Kidney (tissue), 14 donors: ENCODE results near the gene ZFP36L1. TPM values are rescaled to one million over a fixed set of nuclear protein-coding genes. Genes with fewer than 3 reads are reported as not detected.

ENCODE experiments used
- DNase-seq, 5 donors: peaks; one replicate each; pipeline ENCODE4 v3.0.0-alpha.2; 2013 to 2020
- FAIRE-seq: peaks from 2 replicates; lab custom pipeline; 2012; peaks lifted over from hg19 to GRCh38; lab: Jason Lieb, UNC
- H3K27ac ChIP-seq, 2 donors: one replicate each; pipeline ENCODE4 v1.7.0; 2013; ENCODE audit warnings: low read depth in 2 of 2, low read length in 2 of 2, inconsistent platforms in 1 of 2
- H3K27me3 ChIP-seq: one replicate; pipeline ENCODE4 v1.7.1; 2013; ENCODE audit warnings: low read length, inconsistent platforms; ENCODE audit not compliant: control insufficient read depth, insufficient read depth
- H3K36me3 ChIP-seq, 3 donors: one replicate each; pipeline versions ENCODE4 v1.7.0 to v1.7.1; 2013; ENCODE audit warnings: low read length in 3 of 3, control low read depth in 1 of 3, inconsistent platforms in 1 of 3; ENCODE audit not compliant: insufficient read depth in 3 of 3, control insufficient read depth in 2 of 3
- H3K4me1 ChIP-seq, 3 donors: one replicate each; pipeline versions ENCODE4 v1.7.0 to v1.7.1; 2013; ENCODE audit warnings: low read length in 3 of 3, inconsistent platforms in 1 of 3, low read depth in 1 of 3; ENCODE audit not compliant: control insufficient read depth in 2 of 3, insufficient read depth in 2 of 3
- H3K4me3 ChIP-seq, 3 donors: one replicate each; pipeline versions ENCODE4 v1.7.0 to v1.8.1; 2013; ENCODE audit warnings: low read length in 3 of 3, control low read depth in 1 of 3, inconsistent platforms in 1 of 3
- H3K9ac ChIP-seq, 3 donors: one replicate each; pipeline versions ENCODE4 v1.7.0 to v1.7.1; 2013; ENCODE audit warnings: low read length in 3 of 3, control low read depth in 1 of 3, inconsistent platforms in 1 of 3
- H3K9me3 ChIP-seq, 3 donors: one replicate each; pipeline versions ENCODE4 v1.7.0 to v1.7.1; 2013; ENCODE audit warnings: low read length in 3 of 3, control low read depth in 1 of 3, inconsistent platforms in 1 of 3; ENCODE audit not compliant: control insufficient read depth in 2 of 3, insufficient read depth in 1 of 3
- intact Hi-C: fragments of 100-400 bp; cut with DNase I; formaldehyde crosslinking; loops from one replicate; pipeline ENCODE4 v1.11.1; 2022
- polyA plus RNA-seq: library from polyadenylated mRNA; stranded (reverse); fragments of 350-450 nt; fragmentation: Illumina TruSeq; extraction: RNeasy Lipid Tissue Mini Kit (QIAGEN cat#74804); gene quantifications from one replicate; pipeline ENCODE4 v1.2.3, GENCODE V29; 2014; ENCODE audit warnings: low read depth, low replicate concordance; ENCODE audit not compliant: insufficient read depth
- total RNA-seq: library from RNA; stranded (reverse); fragmentation: NEBNext Ultra II Directional; extraction: Animal tissue kit (Norgen Biotek cat#: 25700); gene quantifications from one replicate; pipeline ENCODE4 v1.2.1, GENCODE V29; 2021
- TF ChIP-seq, protein P1 (sequence below): IDR thresholded peaks from 3 replicates; pipeline ENCODE4 v1.5.1; 2012; ENCODE audit warnings: mild to moderate bottlenecking, moderate library complexity, borderline replicate concordance; ENCODE audit not compliant: insufficient read depth; ENCODE audit errors: extremely low read depth
- donor health status: control.
- donor health status: control.
- donor health status: control.
- donor health status: control.
- donor health status: control.
- donor health status: DM: yes; HTN: yes; CAD: no.
- donor health status: Normal renal cell carcinoma (clear cell type).

Gene ZFP36L1
- total and polyA plus RNA-seq, 2 donors from 2014 or later, result 73.3 to 289 TPM

DNA sequence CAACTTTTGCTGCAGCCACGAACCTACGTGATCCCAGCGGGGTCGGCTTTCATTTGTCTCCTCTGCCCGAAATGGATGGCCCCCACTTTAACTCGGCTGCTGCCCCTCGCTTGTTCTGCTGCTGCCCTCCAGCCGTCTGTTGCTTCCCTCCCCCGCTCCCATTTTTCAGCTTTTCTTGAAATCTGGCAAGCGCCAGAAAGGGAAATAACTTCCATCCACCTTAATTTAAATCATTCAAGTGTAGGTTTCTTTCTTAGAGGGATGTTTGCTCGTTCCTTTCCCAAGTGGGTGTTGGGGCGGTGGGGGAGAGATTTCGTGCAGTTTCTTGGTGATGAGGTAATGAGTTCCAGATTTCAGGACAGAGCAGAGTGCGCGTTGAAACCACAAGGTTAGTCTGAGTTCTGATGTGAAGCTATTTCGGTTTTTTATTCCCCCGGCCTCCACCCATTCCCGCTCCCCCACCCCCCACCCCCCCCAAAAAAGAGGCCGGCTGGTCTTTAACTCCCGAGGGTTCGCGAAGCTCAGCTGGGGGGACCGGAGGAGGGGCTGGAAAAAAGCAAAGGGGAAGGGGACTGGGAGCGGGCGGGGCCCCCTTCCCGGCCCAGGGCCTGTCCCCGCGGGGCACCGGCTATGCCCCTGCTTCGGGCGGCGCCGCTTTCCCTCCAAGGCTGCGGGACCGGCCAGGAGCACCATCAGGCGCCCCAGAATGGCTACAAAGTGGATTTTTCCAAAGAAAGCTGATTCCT, 2.2 kb upstream of the ZFP36L1 start:
- Histone ChIP-seq H3K4me1 (peaks cover 0 to 9% (median 7%) of the 10 kb centered on the region in 3 donors), H3K9me3 (no peaks in the 10 kb centered on the region), H3K27me3 (no peaks in the 10 kb centered on the region), H3K27ac (peak overlapping the region; percentile 100), H3K36me3 (peaks cover 0 to 18% (median 0%) of the 10 kb centered on the region in 3 donors), H3K4me3 (peak overlapping the region; percentile 67 to 89 (median 81)), H3K9ac (peak overlapping the region; percentile 83 to 99 (median 95))
- no peak for FAIRE-seq
- intact Hi-C loops, result loop anchor here (10.0 kb wide), 1 partner anchor 250 kb away; no protein-coding TSS in a partner anchor
- TF ChIP-seq, protein P1, sequence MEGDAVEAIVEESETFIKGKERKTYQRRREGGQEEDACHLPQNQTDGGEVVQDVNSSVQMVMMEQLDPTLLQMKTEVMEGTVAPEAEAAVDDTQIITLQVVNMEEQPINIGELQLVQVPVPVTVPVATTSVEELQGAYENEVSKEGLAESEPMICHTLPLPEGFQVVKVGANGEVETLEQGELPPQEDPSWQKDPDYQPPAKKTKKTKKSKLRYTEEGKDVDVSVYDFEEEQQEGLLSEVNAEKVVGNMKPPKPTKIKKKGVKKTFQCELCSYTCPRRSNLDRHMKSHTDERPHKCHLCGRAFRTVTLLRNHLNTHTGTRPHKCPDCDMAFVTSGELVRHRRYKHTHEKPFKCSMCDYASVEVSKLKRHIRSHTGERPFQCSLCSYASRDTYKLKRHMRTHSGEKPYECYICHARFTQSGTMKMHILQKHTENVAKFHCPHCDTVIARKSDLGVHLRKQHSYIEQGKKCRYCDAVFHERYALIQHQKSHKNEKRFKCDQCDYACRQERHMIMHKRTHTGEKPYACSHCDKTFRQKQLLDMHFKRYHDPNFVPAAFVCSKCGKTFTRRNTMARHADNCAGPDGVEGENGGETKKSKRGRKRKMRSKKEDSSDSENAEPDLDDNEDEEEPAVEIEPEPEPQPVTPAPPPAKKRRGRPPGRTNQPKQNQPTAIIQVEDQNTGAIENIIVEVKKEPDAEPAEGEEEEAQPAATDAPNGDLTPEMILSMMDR, result no peak
- peak; percentile 71 to 90 (median 86) for DNase-seq

DNA sequence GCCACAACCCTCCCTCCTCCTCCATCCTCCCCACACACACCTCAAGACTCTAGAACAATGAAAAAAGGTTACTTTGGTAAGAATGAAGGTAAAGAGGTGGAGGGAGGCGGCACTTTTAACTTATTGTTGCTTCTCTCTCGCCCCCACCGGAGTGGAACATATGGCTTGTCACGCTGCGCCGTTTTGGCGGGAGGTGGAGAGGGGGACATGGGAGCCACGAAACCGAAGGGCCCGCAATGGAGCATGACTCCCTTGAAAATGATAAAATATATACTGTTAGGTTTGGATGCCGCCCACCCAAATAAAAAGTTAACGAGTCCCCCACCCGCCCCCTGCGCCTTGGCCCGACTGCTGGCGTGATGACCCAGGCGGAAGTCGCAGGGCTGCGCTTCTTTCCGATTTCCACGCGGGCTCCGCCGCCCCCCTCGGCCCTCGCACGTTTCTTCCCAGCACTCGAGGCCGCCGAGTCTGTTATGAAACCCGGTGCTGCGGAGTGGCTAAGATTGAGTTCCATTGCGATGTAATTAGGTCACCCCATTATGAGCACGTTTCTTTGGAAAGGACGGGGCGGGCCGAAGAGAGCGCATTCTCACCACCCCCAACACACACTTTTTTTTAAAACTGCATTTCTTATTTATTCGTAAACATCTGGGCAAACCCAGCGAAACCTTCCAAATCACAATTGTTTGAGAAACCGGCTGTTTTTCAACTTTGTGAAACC, 1.4 kb upstream of the ZFP36L1 start:
- Histone ChIP-seq H3K4me1 (peaks cover 0 to 11% (median 7%) of the 10 kb centered on the region in 3 donors), H3K9me3 (no peaks in the 10 kb centered on the region), H3K27me3 (no peaks in the 10 kb centered on the region), H3K36me3 (peaks cover under 1 to 25% (median 1%) of the 10 kb centered on the region in 3 donors), H3K27ac (peak overlapping the region; percentile 100), H3K9ac (peak overlapping the region; percentile 83 to 99 (median 84)), H3K4me3 (peak overlapping the region; percentile 54 to 89 (median 81))
- intact Hi-C loops, result loop anchor here (10.0 kb wide), 1 partner anchor 249 kb away; no protein-coding TSS in a partner anchor
- DNase-seq, result peak; percentile 64 to 97 (median 88)
- no peak for FAIRE-seq
- TF ChIP-seq, protein P1, result no peak

DNA sequence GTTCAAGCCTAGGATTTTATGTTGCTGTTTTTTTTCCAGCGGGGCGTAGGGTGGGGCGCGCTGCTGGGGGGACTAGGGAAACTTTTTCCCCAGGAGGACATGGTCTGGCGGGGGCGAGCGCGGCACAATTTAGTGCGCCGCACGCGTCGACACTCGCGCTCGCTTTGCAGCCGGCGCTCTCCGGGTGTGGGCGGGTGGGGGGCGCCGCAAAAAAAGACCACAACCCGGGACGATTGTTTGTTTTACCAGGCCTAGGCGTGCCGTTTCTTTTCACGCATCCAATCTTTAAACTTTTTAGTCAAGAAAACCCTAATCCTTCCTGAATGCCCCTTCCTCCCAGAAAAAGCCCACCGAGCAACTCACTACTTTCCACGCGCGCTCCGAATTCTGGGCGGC, 865 bp upstream of the ZFP36L1 start:
- TF ChIP-seq, protein P1, result no peak
- H3K36me3 ChIP-seq, result peaks cover 3 to 29% (median 6%) of the 10 kb centered on the region in 3 donors
- H3K9me3 ChIP-seq, result no peaks in the 10 kb centered on the region
- no peaks in the 10 kb centered on the region for H3K27me3 ChIP-seq
- H3K27ac ChIP-seq, result peak overlapping the region; percentile 100
- H3K4me3 ChIP-seq, result peak overlapping the region; percentile 54 to 89 (median 81)
- peak overlapping the region; percentile 82 to 99 (median 84) for H3K9ac ChIP-seq
- DNase-seq (peak in 1 of 5 donors; percentile 78), FAIRE-seq (no peak)
- peaks cover 0 to 12% (median 7%) of the 10 kb centered on the region in 3 donors for H3K4me1 ChIP-seq
- intact Hi-C loops, result loop anchor here (10.0 kb wide), 1 partner anchor 249 kb away; no protein-coding TSS in a partner anchor
